Activated CD4-positive, alpha-beta T cell treated with anti-CD3 and anti-CD28 coated beads for 4 hours (primary cell): Measurements from ENCODE around the gene TMEM231.
"Not testable (repeated sequence)": the region's sequence is repeated elsewhere in the genome, so short reads cannot be mapped to it uniquely, and the experiment has no call there.

ENCODE experiments used
- DNase-seq, 2 donors: peaks; one replicate each; pipeline ENCODE4 v3.0.0-alpha.2; 2020

The TMEM231 gene, protein sequence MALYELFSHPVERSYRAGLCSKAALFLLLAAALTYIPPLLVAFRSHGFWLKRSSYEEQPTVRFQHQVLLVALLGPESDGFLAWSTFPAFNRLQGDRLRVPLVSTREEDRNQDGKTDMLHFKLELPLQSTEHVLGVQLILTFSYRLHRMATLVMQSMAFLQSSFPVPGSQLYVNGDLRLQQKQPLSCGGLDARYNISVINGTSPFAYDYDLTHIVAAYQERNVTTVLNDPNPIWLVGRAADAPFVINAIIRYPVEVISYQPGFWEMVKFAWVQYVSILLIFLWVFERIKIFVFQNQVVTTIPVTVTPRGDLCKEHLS

DNA sequence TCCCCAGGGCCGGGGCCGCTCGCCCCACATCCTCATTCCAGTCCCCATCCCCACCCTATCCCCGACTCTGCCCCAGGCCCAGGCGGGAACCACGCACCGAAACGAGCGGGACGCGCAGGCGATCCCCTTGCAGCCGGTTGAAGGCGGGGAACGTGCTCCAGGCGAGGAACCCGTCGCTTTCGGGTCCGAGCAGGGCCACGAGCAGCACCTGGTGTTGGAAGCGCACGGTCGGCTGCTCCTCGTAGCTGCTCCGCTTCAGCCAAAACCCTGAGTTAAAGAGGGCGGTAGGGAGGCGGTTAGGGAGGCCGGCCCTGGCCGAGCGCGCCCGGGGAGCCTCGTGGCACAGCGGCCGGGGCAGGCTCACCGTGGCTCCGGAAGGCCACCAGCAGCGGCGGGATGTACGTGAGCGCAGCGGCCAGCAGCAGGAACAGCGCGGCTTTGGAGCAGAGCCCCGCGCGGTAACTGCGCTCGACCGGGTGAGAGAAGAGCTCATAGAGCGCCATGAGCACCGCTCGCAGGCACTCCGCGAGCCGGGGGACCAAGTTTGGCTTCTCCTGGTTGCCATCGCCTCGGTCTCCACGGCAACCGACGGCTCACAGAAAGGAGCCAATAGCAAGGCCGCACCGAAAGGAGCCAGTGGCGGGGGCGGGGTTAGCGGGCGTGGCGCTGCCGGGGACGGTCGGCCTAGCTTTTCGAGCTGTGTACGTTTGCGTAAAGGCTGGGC is at the start of gene TMEM231:
Gene TMEM231 (minus strand): TSS at position 546 of the 724 bp plus-strand sequence. CDS start 43 bp downstream, at position 503.
- peak; percentile 96 to 98 for DNase-seq

DNA sequence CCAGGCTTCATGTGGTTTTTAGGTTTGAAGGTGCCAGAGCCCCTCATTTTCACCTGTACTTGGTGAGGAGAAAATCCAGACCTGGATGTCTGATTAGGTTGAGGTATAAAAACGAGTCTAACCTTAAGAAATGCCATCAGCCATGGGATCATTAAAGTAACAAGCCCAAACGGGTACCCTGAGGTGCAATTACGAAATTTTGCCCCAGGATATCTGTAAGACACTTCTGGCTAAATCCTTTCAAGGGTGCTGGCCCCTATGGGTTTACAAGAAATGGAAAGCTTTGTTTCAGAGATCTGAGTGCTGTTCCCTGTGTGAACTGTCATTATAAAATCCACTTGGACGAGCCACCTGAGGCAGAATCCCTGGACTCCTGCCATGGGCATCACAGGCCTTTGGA is 47.2 kb upstream of the TMEM231 start:
- DNase-seq, result no peak

DNA sequence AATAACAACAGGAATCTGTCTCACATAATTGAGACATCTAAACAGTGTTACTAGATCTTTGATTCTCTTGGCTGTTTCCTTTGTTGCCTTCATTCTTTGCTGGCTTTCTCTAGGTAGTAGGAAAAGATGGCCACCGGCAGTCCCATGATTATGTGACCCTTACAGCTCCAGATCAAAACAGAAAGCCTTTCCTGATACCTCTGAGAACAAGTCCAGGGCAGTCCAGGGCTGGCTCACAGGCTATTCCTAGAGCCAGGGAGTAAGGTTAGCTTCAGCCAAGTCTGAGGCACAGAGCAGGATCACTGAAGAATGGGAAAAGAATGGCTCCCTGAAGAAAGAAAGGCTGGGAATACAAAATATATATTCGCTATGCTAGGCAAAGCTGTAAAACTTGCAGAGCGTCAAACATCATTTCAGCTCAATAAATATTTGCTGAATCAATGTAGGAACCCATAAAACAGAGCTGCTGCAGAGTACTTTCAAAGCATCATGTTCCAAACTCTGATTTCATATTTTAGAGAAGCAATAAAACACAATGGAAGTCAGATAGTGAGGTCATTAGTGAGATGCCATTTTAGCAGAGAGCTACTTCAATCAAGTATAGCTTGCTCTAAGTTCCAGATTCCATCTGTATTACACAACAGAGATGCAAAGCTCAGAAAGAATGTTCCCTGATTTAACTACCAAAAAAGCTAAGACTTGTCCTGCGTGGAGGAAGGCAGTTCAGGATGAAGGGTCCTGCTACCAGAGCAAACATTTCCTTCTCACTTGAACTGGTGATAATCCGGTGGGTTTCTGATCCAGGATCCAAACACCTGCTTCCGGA is 43.6 kb upstream of the TMEM231 start:
- DNase-seq, result no peak

DNA sequence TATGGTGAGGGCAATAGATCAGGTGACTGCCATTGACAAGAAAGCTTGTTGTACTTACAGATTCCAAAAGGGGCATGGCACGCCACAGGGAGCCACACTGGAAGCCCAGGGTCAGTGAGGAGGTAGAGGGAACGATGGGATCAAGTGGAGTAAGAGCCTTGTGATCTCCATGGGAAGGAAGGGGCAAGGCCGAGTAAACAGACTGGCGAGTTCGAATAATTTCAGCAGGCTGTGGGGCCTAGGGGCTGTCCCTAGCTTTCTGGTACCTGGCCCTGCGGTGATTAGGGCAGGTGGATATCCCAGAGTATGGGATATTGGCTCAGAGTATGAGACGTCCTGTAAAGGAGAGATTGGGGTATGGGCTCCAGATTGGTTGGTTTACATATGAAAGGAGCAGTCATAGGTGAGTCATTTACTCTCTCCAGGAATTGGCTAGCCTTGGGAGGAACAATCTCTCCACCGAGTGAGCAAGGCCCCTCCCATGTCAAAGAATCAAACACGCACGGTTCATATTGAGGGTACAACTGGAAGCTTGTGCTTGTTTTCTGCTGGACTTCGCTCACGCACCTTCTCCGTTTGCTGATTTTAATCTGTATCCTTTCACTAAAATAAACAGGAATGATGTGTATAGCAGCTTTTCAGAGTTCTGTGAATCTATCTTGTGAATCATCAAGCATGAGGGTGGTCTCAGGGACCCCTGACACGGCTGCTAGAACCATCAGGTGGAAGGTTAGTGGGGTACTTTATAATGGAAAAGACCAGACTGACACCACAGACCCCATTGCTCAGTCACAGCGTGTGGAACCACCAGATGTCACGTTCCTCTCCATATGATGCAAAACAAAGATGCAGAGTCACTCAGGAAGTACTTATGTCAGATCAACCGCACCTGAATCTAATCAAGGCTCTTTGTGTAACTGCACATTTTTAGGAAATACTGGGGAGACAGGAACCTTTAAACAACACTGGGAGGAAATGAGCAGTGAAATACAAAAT is 38.1 kb upstream of the TMEM231 start:
- DNase-seq, result no peak

DNA sequence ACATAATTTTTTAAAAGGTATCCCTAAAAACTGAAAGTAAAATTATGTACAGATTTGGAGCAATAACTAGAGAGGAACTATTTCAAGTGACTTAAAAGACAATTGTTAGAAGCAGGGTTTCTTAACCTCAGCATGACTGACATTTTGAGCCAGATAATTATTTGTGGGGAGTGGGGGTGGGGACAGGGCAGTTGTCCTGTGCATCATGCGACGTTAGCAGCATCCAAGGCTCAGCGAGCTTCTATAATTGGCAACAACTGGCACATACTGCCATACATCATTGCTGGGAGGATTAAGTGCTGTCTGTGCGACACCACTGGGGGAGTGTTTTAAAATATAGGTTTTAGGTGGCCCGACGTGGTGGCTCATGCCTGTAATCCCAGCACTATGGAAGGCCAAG is 37.3 kb upstream of the TMEM231 start:
- DNase-seq, result no peak

DNA sequence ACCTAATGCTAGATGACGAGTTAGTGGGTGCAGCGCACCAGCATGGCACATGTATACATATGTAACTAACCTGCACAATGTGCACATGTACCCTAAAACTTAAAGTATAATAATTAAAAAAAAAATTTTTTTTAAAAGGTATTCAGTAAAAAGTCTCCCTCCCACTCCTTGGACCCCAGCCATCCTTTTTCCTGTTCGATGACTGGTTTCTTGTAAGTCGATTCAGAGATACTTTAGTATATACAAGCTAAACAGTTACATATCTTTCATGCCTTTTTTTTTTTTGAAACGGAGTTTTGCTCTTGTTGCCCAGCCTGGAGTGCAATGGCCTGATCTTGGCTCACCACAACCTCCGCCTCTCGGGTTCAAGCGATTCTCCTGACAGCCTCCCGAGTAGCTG is 35.9 kb upstream of the TMEM231 start:
- not testable (repeated sequence) for DNase-seq

DNA sequence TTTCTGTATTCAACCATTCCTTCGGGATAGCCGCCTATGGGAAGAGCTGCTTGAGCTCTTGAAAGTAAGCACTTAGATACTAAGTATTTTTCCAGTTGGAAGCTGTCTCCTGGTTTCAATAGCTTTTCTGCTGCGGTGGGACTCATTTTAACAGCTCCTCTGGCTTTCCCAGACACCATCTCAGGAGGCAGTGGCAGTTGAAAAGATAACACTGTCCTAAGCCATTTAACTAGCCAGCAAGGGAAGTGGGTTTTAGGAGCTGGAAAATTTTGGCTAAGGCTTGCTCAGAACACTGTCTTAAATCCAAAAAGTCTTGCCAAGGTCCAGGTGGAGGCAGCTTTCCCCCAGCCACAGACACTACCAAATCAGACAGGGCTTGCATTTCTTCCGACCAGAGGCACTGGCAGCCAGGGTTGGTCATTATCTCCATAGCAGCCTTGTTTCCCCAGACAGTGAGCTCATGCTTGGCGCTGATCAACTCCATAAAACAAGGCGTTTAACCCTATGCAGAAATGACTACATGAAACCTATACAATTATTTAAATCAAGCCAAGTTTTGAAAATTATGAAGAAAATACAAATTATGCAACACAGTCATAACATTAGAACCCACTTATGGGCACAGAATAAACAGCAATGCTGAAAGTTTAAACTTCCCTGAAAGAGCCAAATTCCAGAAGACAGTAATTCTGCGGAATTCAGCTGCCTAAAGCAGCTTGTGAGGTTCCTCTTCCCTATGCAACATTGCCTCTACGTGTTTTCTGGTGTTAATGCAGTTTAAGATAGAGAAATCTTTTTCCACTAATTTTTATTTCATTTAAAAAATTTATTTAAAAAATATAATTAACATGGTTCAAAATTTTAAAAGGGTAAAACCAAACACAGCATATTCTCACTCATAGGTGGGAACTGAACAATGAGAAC is 35.1 kb upstream of the TMEM231 start:
- no peak for DNase-seq

DNA sequence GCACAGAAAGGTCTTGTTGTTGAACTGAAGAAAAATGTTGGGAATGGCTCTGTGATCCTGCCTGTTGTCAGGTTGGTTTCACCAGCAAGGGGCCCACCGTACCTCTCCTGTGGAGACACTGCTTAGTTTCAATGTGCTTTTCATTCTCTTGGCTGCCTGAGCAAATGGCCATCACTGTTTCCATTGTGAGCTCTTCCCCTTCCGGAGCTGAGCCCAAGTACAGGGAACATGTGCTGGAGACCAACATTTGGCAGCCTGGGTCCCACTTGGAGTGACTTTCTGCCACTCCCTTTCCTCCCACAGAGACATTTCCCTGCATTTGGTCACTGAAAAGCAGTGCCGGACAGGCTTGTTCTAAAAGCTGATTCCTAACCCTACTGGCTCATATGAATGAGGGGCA is 33.3 kb upstream of the TMEM231 start:
- no peak for DNase-seq

DNA sequence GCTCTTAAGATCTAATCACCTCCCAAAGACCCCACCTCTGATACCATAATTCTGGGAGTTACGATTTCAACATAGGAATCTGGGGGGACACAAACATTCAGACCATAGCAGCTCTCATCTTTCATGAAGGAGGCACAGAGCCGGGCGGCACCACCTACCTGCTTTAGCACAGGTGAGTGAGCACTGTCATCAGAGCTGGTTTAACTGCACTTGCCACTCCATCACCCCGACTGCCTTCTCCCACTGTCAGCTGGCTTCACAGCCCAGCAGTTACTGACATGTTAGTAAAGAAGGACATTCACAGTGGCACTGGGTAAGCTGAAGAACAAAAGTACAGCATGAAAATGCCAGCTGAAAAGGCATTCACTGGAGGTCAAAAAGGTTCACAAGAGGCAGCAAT is 32.7 kb upstream of the TMEM231 start:
- DNase-seq, result no peak

DNA sequence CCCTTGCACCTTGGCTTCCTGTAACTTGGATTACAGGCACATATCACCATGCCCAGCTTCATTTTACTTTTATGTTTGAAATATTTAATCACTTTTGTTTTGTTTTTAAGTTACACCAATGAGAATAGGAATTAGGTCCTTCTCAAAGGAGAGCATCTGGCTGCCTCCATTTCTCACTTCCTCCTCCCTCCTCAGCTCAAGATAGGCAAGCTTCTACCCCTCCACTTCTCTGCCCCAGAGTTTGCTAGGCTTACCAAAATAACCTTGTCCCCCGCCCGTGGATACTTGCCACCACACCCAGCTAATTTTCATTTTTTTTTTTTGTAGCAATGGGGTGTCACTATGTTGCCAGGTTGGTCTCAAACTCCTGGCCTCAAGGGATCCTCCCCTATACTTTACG is 28.1 kb upstream of the TMEM231 start:
- no peak for DNase-seq

DNA sequence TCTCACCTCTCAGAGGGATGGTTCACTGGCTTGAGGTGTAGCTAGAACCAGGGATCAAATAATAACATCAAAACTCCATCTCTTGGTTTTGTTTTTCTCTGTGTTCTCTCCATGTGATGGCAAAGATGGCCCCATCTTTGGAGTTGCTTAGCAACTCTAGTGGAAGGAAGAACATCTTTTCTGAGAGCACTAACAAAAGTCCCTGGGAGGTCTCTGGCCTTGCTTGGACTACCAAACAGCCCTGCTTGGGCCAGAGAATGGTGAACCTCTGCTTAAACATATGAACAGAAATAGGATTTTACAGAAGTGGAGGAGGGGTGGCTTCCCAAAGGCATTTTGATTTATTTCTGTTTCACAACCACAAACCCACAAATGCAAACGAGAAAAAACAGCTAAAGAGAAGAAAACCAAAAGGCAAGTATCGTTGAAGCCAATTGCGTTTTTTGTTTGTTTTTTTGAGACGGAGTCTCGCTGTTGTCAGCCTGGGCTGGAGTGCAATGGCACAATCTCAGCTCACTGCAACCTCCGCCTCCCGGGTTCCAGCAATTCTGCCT is 23.3 kb upstream of the TMEM231 start:
- DNase-seq, result no peak

DNA sequence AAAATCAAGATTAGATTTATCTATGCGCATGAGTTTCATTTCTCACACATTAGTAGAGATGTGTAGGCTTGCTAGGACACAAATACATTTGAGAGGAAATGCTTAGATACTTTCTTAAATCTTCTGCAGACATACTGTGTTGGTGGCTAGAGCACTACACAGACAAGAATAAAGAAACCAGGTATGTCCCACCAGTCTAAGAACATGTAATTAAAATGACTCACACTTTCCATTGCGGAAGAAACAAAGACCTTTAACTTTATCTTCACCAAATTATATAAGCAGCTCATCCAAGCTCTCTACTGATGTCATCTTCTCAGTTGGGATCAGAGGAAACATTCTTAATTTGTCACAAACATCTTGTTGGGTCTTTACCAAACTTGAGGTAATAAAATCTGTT is 22.7 kb upstream of the TMEM231 start:
- no peak for DNase-seq

DNA sequence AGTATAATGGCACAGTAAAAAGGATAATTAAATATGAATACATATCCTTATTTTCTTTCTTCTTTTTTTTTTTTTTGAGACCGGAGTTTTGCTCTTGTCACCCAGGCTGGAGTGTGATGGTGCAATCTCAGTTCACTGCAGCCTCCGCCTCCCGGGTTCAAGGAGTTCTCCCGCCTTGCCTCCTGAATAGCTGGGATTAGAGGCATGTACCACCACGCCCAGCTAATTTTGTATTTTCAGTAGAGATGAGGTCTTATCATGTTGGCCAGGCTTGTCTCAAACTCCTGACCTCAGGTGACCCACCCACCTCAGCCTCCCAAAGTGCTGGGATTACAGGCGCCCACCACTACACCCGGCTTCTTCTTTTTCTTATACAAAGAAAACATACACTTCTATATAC is 22.2 kb upstream of the TMEM231 start:
- DNase-seq, result no peak

DNA sequence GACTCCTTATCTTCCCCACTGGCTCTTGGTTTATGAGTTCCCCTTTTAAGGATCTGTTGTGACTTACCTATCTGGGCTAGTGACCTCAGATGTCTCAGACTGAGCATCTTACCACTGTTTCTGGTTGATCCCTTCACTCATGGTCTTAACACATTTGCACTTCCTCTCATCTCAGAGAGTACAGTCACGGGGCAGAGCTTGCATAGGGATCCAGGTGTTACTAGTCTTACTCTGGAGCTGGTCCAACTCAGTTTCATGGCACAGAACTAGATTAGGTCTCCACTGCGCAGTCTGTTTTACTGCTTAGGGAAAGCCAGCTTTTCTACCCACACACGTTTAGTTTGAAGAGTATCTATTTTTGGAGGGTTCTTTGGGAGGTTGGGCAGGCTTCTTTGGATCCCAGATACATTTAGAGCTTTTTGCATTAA is 20.3 kb upstream of the TMEM231 start:
- no peak for DNase-seq

DNA sequence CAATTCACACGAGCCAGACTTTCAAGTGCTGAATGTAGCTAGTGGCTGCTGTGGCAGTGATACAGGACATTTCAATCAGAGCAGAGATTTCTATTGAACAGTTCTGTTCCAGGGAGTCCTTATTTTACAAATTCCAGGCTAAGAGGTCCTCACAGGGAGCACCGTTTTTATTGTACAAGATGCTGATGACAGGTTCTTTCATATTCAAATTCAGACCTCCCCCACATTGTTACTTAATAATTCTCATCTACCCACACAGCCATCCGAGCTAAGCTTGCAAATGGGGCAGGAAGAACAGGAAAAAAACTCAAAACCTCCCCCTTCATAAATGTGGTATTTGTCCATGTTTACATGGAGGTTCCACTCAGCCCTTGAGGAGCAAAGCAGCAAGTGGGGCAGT is 19.9 kb upstream of the TMEM231 start:
- DNase-seq, result no peak

DNA sequence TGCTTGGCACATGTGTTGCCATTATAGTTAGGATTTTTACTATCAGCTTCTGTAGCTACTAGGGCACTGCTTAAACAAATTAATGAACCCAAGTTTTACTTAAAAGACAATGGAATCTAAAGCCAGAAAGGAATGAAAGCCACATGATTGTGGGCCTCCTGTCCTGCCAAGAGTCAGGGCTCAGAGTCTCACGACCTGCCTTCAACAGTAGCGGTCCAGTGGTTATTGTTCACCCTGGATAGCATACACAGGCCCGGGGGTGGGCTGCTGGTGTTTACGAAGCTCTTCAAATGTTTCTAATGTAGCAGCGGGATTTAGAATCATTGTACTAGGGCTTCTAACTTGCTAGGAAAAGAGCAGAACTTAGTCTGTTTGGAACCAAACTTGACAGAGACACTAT is 17.9 kb upstream of the TMEM231 start:
- no peak for DNase-seq

DNA sequence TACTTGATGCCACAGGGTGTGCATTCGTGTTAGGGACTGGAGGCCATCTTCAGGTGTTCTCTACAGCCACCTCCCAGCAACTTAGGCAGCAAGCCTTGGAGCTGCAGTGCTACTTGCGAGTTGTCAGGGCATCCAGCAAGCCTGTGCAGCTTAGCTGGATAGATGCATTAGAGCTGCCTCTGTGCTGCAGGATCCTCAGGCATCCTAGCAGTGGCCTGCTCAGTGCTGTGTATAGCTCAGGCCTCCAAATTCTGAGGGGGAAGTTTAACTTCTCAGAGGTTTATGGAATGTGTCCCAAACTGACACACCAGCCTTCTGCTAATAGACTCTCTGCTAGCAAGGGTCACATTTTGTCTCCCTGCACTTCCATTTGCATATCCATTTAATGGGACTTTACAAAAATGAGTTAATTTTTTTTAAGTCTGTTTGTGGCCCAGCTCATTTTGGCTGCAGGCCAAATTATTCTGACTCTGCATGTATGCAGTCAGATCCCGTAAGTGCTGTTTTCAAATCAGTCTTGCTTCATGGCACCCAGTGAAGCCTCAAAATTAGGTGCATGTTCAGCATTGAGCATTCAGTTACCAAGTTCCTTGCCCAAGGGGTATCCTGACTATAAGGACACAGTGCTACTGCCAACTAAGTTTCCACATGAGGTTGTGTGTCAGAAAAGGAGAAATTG is 17.0 kb upstream of the TMEM231 start:
- no peak for DNase-seq

DNA sequence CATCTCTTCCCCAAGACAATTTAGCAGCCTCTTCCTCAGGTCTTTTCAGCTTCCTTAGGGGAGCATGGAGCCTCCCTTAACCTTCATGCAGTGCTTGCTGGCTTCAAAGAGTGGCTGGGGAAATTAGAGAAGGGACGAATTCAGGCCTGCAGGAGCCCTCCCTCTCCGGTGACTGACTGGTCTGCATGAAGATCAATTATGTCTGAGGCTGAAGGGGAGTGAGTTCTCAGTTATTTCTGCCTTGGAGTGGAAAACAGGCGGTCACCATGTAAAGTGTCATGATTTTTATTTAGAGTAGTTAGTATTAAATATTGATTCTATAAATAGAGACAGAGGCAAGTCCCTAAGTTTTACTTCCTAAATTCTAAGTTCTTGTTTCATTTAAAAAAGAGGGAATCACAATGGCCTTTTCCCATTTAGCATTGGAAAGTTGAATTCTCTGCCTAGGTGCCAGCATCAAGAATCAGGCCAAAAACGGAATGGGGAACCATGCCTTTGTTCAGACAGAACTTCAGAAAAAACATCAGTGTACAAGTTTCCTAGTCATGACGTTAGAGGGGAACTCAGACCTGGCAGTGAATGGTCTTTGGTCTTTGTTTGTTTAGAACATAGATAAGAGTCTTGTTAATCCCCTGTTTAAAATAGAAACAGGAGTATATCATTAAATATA is 14.5 kb upstream of the TMEM231 start:
- DNase-seq, result no peak

DNA sequence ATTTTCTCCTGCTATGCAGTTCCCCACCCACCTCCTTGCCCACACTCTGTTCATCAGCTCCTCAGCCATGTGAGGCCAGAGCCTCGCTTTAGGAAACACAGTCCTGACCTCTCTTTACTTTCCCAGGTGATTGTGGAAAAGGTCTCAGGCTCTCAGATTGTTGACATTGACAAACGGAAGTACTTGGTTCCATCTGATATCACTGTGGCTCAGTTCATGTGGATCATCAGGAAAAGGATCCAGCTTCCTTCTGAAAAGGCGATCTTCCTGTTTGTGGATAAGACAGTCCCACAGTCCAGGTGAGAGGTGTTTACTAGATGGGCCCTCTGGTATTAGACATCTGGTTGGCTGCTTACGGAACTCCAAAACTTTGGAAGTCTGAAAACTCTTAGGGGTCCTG is 11.9 kb upstream of the TMEM231 start:
- no peak for DNase-seq
